ENCODE measurements around the gene PTPRG.

GRCh38 chr3:62281726-62282125, 720.4 kb downstream of the PTPRG start:
- TF ChIP-seq ZBTB33 (IDR thresholded peaks at IDR 0.05) (no peak), CTCF (IDR thresholded peaks at IDR 0.05; ENCODE audit: low read depth, low read length, missing input control) (no peak), HNF4A (conservative IDR thresholded peaks at IDR 0.05) (no peak), YY1 (IDR thresholded peaks at IDR 0.05) (no peak), HNF4G (IDR thresholded peaks at IDR 0.05) (no peak), RAD21 (IDR thresholded peaks at IDR 0.05) (no peak), FOXA1 (IDR thresholded peaks at IDR 0.05) (no peak)

Data from liver (tissue), 3 donors.